Measurements from ENCODE around the gene MAP2K3. TPM values are rescaled to one million over a fixed set of nuclear protein-coding genes. Genes with fewer than 3 reads are reported as not detected.
"Not testable (repeated sequence)": the region's sequence is repeated elsewhere in the genome, so short reads cannot be mapped to it uniquely, and the experiment has no call there.

Gene MAP2K3
- total RNA-seq, 1 donor from 2014 or later = 38.0 TPM

- not testable (repeated sequence) for DNase-seq; H3K27me3 Mint-ChIP-seq (ENCODE audit: unreplicated experiment); H3K4me3 Mint-ChIP-seq (ENCODE audit: unreplicated experiment); H3K36me3 Mint-ChIP-seq (ENCODE audit: unreplicated experiment)
- Mint-ChIP-seq H3K4me1 (ENCODE audit: low read depth, unreplicated experiment) (peaks cover 17% of the 10 kb centered on the region), H3K27ac (ENCODE audit: unreplicated experiment) (peak overlapping the region; percentile 82), H3K9me3 (ENCODE audit: unreplicated experiment) (peaks cover 13% of the 10 kb centered on the region)
Measured at GRCh38 chr17:21310061-21310765, 25.7 kb downstream of the MAP2K3 start.

GRCh38 chr17:21310766-21311602 lies 26.5 kb downstream of the MAP2K3 start:
- Mint-ChIP-seq H3K27ac (ENCODE audit: unreplicated experiment) (peak overlapping the region; percentile 82), H3K9me3 (ENCODE audit: unreplicated experiment) (peaks cover 13% of the 10 kb centered on the region), H3K4me1 (ENCODE audit: low read depth, unreplicated experiment) (peaks cover 17% of the 10 kb centered on the region)
- H3K36me3 Mint-ChIP-seq (ENCODE audit: unreplicated experiment); DNase-seq; H3K27me3 Mint-ChIP-seq (ENCODE audit: unreplicated experiment); H3K4me3 Mint-ChIP-seq (ENCODE audit: unreplicated experiment): not testable (repeated sequence)

- peaks cover 15% of the 10 kb centered on the region for H3K9me3 Mint-ChIP-seq (ENCODE audit: unreplicated experiment)
- TF ChIP-seq CTCF (IDR thresholded peaks at IDR 0.05; ENCODE audit: partially characterized antibody, unreplicated experiment) = no peak
- H3K4me1 Mint-ChIP-seq (ENCODE audit: low read depth, unreplicated experiment) = peaks cover 17% of the 10 kb centered on the region
- no peak for DNase-seq
- H3K36me3 Mint-ChIP-seq (ENCODE audit: unreplicated experiment) = peaks cover 4% of the 10 kb centered on the region
- H3K4me3 Mint-ChIP-seq (ENCODE audit: unreplicated experiment) = no peak overlapping the region
- H3K27me3 Mint-ChIP-seq (ENCODE audit: unreplicated experiment) = peaks cover 7% of the 10 kb centered on the region
- no peak overlapping the region for H3K27ac Mint-ChIP-seq (ENCODE audit: unreplicated experiment)
Measured at GRCh38 chr17:21313320-21313719, 28.8 kb downstream of the MAP2K3 start.

GRCh38 chr17:21313761-21314160 lies 29.2 kb downstream of the MAP2K3 start:
- H3K4me3 Mint-ChIP-seq (ENCODE audit: unreplicated experiment); H3K27me3 Mint-ChIP-seq (ENCODE audit: unreplicated experiment); H3K27ac Mint-ChIP-seq (ENCODE audit: unreplicated experiment); DNase-seq; H3K36me3 Mint-ChIP-seq (ENCODE audit: unreplicated experiment): not testable (repeated sequence)
- H3K9me3 Mint-ChIP-seq (ENCODE audit: unreplicated experiment) = peaks cover 13% of the 10 kb centered on the region
- H3K4me1 Mint-ChIP-seq (ENCODE audit: low read depth, unreplicated experiment) = peaks cover 19% of the 10 kb centered on the region

GRCh38 chr17:21314261-21314664 lies 29.8 kb downstream of the MAP2K3 start:
- Mint-ChIP-seq H3K27me3 (ENCODE audit: unreplicated experiment) (peaks cover 10% of the 10 kb centered on the region), H3K4me1 (ENCODE audit: low read depth, unreplicated experiment) (peaks cover 20% of the 10 kb centered on the region), H3K9me3 (ENCODE audit: unreplicated experiment) (peaks cover 13% of the 10 kb centered on the region)
- not testable (repeated sequence) for H3K36me3 Mint-ChIP-seq (ENCODE audit: unreplicated experiment); H3K27ac Mint-ChIP-seq (ENCODE audit: unreplicated experiment); DNase-seq; H3K4me3 Mint-ChIP-seq (ENCODE audit: unreplicated experiment)

GRCh38 chr17:21314701-21315111 lies 30.2 kb downstream of the MAP2K3 start:
- not testable (repeated sequence) for H3K27ac Mint-ChIP-seq (ENCODE audit: unreplicated experiment); H3K4me3 Mint-ChIP-seq (ENCODE audit: unreplicated experiment); H3K36me3 Mint-ChIP-seq (ENCODE audit: unreplicated experiment); DNase-seq
- Mint-ChIP-seq H3K4me1 (ENCODE audit: low read depth, unreplicated experiment) (peaks cover 22% of the 10 kb centered on the region), H3K9me3 (ENCODE audit: unreplicated experiment) (peaks cover 13% of the 10 kb centered on the region), H3K27me3 (ENCODE audit: unreplicated experiment) (peaks cover 12% of the 10 kb centered on the region)

GRCh38 chr17:21315246-21316000 lies 30.9 kb downstream of the MAP2K3 start:
- peaks cover 13% of the 10 kb centered on the region for H3K9me3 Mint-ChIP-seq (ENCODE audit: unreplicated experiment)
- H3K27me3 Mint-ChIP-seq (ENCODE audit: unreplicated experiment) = peaks cover 13% of the 10 kb centered on the region
- not testable (repeated sequence) for H3K4me3 Mint-ChIP-seq (ENCODE audit: unreplicated experiment); H3K27ac Mint-ChIP-seq (ENCODE audit: unreplicated experiment); DNase-seq; H3K36me3 Mint-ChIP-seq (ENCODE audit: unreplicated experiment)
- peaks cover 18% of the 10 kb centered on the region for H3K4me1 Mint-ChIP-seq (ENCODE audit: low read depth, unreplicated experiment)

Data from glutamatergic neuron (in vitro differentiated cells).